AG10803 (cell line): Measurements from ENCODE around the gene PRDM16.

Experiments
- DNase-seq: peaks from one replicate; pipeline ENCODE4 v3.0.0; 2010; ENCODE audit warnings: low read depth
- H3K4me3 ChIP-seq: 2 replicates; pipeline ENCODE4 v1.5.1; 2011; ENCODE audit warnings: mild to moderate bottlenecking, low read length, control low read depth
- CTCF ChIP-seq: conservative IDR thresholded peaks from 2 replicates; pipeline ENCODE4 v1.5.1; 2011; ENCODE audit warnings: mild to moderate bottlenecking, low read length, control low read depth, inconsistent platforms

The PRDM16 gene

GRCh38 chr1:3277011-3277471, 208.0 kb downstream of the PRDM16 start:
- H3K4me3 ChIP-seq: no peak overlapping the region
- TF ChIP-seq CTCF: no peak
- DNase-seq: no peak

GRCh38 chr1:3277623-3278022, 208.6 kb downstream of the PRDM16 start:
- H3K4me3 ChIP-seq: no peak overlapping the region
- TF ChIP-seq CTCF: no peak
- no peak for DNase-seq

- no peak overlapping the region for H3K4me3 ChIP-seq
- DNase-seq: no peak
- no peak for TF ChIP-seq CTCF
Observed at GRCh38 chr1:3278416-3279181, 209.6 kb downstream of the PRDM16 start.

GRCh38 chr1:3279182-3279470, 210.1 kb downstream of the PRDM16 start:
- no peak for DNase-seq
- TF ChIP-seq CTCF: no peak
- no peak overlapping the region for H3K4me3 ChIP-seq

- no peak for TF ChIP-seq CTCF
- H3K4me3 ChIP-seq: no peak overlapping the region
- DNase-seq: no peak
Observed at GRCh38 chr1:3281735-3282134, 212.7 kb downstream of the PRDM16 start.

GRCh38 chr1:3282186-3282585, 213.2 kb downstream of the PRDM16 start:
- no peak overlapping the region for H3K4me3 ChIP-seq
- DNase-seq: no peak
- no peak for TF ChIP-seq CTCF

- H3K4me3 ChIP-seq: no peak overlapping the region
- TF ChIP-seq CTCF: no peak
- DNase-seq: no peak
Observed at GRCh38 chr1:3282656-3283430, 213.8 kb downstream of the PRDM16 start.
